Neural progenitor cell (in vitro differentiated cells): ENCODE data around the gene HSF2BP. TPM values are rescaled to one million over a fixed set of nuclear protein-coding genes. Genes with fewer than 3 reads are reported as not detected.

ENCODE experiments used
- DNase-seq: peaks from one replicate; pipeline ENCODE4 v3.0.0-alpha.2; 2016; ENCODE audit warnings: low spot score
- H2AFZ ChIP-seq: fragments of 200-600 bp; sonication (generic); replicated peaks from 2 replicates; pipeline ENCODE4 v1.6.1; 2016; ENCODE audit warnings: antibody characterized with exemption
- H3F3A ChIP-seq: fragments of 200-600 bp; sonication (generic); 2 replicates; pipeline ENCODE4 v1.6.1; 2016; ENCODE audit warnings: antibody characterized with exemption, low read depth
- H3K27ac ChIP-seq: fragments of 200-600 bp; sonication (generic); 2 replicates; pipeline ENCODE4 v1.5.1; 2016; ENCODE audit warnings: mild to moderate bottlenecking
- H3K27me3 ChIP-seq: fragments of 200-600 bp; sonication (generic); 2 replicates; pipeline ENCODE4 v1.6.1; 2016; ENCODE audit warnings: mild to moderate bottlenecking, moderate library complexity
- H3K36me3 ChIP-seq: fragments of 200-600 bp; sonication (generic); 2 replicates; pipeline ENCODE4 v1.5.1; 2016
- H3K4me1 ChIP-seq: fragments of 200-600 bp; sonication (generic); 2 replicates; pipeline ENCODE4 v1.6.1; 2016; ENCODE audit warnings: mixed run types
- H3K4me2 ChIP-seq: fragments of 200-600 bp; sonication (generic); 2 replicates; pipeline ENCODE4 v1.6.1; 2016
- H3K4me3 ChIP-seq: fragments of 200-600 bp; sonication (generic); 2 replicates; pipeline ENCODE4 v1.5.1; 2016
- H3K79me2 ChIP-seq: fragments of 200-600 bp; sonication (generic); 2 replicates; pipeline ENCODE4 v1.6.1; 2016; ENCODE audit warnings: low read depth
- H3K9ac ChIP-seq: fragments of 200-600 bp; sonication (generic); 2 replicates; pipeline ENCODE4 v1.6.1; 2016
- H3K9me3 ChIP-seq: fragments of 200-600 bp; sonication (generic); 2 replicates; pipeline ENCODE4 v1.5.1; 2016; ENCODE audit warnings: low read depth
- H4K20me1 ChIP-seq: fragments of 200-600 bp; sonication (generic); 2 replicates; pipeline ENCODE4 v1.6.1; 2016; ENCODE audit warnings: low read depth
- H3K27ac Mint-ChIP-seq: 3 replicates; pipeline ENCODE4 v1.8.0; 2021; ENCODE audit warnings: mixed read lengths
- H3K27me3 Mint-ChIP-seq: 2 replicates; pipeline ENCODE4 v1.8.0; 2022; ENCODE audit warnings: low read depth, mild to moderate bottlenecking, inconsistent platforms, moderate library complexity, mixed read lengths; ENCODE audit not compliant: insufficient read depth
- H3K36me3 Mint-ChIP-seq: 3 replicates; pipeline ENCODE4 v1.8.0; 2021; ENCODE audit warnings: mixed read lengths
- H3K4me1 Mint-ChIP-seq: 3 replicates; pipeline ENCODE4 v1.8.0; 2021; ENCODE audit warnings: mixed read lengths
- H3K4me3 Mint-ChIP-seq: 3 replicates; pipeline ENCODE4 v1.8.0; 2021; ENCODE audit warnings: mild to moderate bottlenecking, moderate library complexity, mixed read lengths
- H3K9me3 Mint-ChIP-seq: 3 replicates; pipeline ENCODE4 v1.8.0; 2020; ENCODE audit warnings: mixed read lengths
- EZH2 ChIP-seq: fragments of 200-600 bp; sonication (generic); IDR thresholded peaks from 2 replicates; pipeline ENCODE4 v1.6.1; 2017; ENCODE audit warnings: antibody characterized with exemption, mild to moderate bottlenecking, moderate library complexity
- EZH2phosphoT487 ChIP-seq: fragments of 200-600 bp; sonication (generic); IDR thresholded peaks from 2 replicates; pipeline ENCODE4 v1.6.1; 2017; ENCODE audit warnings: antibody characterized with exemption
- total RNA-seq: library from RNA; depleted of rRNA; stranded (reverse); fragments of >200 nt; gene quantifications from 2 replicates; pipeline ENCODE4 v1.2.3, GENCODE V29; 2015; ENCODE audit warnings: low replicate concordance
- TF ChIP-seq, protein P1 (sequence below): fragments of 200-600 bp; sonication (generic); IDR thresholded peaks from 2 replicates; pipeline ENCODE4 v1.5.1; 2017; ENCODE audit warnings: antibody characterized with exemption, mild to moderate bottlenecking

HSF2BP gene
- total RNA-seq, 1 donor from 2014 or later, result 0.71 TPM

DNA sequence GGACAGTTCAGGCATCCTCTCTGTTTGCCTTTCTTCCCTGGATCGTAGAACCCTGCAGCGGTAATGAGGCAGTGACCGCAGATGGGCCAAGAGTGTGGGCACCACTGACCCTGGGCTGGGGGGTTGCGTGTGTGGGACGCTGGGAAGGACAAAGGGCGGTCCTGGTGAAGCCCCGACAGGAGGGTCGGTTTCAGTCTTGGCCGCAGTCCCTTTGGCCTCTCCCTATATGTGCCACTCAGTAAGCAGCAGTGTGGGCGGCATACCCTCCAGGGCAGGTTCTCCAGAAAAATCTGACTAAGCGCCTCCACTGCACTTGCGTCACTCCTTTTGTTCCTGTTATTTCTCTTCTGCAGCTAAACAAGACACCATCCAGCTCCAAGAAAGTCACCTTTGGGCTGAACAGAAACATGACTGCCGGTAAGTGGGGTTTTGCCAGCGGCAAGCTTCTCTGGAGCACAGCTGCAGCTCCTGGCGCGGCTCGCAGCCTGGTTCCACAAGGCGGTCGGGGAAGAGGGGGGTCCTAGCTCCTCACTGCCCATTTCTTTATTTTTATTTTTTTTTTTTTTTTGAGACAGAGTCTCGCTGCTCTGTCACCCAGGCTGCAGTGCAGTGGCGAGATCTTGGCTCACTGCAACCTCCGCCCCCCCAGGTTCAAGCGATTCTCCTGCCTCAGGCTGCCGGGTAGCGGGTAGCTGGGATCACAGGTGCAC lies 32.0 kb upstream of the HSF2BP start:
- no peak overlapping the region for H3K4me3 ChIP-seq
- no peaks in the 10 kb centered on the region for H3K27me3 ChIP-seq
- no peaks in the 10 kb centered on the region for H3K36me3 ChIP-seq
- no peaks in the 10 kb centered on the region for H3F3A ChIP-seq
- no peak overlapping the region for H3K27ac ChIP-seq
- H3K79me2 ChIP-seq, result no peaks in the 10 kb centered on the region
- Mint-ChIP-seq H3K27ac (peak overlapping the region; percentile 57), H3K4me1 (no peaks in the 10 kb centered on the region), H3K9me3 (no peaks in the 10 kb centered on the region), H3K36me3 (peaks cover 22% of the 10 kb centered on the region), H3K27me3 (no peaks in the 10 kb centered on the region), H3K4me3 (no peak overlapping the region)
- no peak overlapping the region for H3K4me2 ChIP-seq
- no peak for DNase-seq
- no peaks in the 10 kb centered on the region for H4K20me1 ChIP-seq
- H3K9ac ChIP-seq, result no peak overlapping the region
- no peak for TF ChIP-seq EZH2phosphoT487
- TF ChIP-seq, protein P1, sequence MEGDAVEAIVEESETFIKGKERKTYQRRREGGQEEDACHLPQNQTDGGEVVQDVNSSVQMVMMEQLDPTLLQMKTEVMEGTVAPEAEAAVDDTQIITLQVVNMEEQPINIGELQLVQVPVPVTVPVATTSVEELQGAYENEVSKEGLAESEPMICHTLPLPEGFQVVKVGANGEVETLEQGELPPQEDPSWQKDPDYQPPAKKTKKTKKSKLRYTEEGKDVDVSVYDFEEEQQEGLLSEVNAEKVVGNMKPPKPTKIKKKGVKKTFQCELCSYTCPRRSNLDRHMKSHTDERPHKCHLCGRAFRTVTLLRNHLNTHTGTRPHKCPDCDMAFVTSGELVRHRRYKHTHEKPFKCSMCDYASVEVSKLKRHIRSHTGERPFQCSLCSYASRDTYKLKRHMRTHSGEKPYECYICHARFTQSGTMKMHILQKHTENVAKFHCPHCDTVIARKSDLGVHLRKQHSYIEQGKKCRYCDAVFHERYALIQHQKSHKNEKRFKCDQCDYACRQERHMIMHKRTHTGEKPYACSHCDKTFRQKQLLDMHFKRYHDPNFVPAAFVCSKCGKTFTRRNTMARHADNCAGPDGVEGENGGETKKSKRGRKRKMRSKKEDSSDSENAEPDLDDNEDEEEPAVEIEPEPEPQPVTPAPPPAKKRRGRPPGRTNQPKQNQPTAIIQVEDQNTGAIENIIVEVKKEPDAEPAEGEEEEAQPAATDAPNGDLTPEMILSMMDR, result no peak
- TF ChIP-seq EZH2, result no peak
- no peak overlapping the region for H2AFZ ChIP-seq
- H3K4me1 ChIP-seq, result no peaks in the 10 kb centered on the region
- no peaks in the 10 kb centered on the region for H3K9me3 ChIP-seq

DNA sequence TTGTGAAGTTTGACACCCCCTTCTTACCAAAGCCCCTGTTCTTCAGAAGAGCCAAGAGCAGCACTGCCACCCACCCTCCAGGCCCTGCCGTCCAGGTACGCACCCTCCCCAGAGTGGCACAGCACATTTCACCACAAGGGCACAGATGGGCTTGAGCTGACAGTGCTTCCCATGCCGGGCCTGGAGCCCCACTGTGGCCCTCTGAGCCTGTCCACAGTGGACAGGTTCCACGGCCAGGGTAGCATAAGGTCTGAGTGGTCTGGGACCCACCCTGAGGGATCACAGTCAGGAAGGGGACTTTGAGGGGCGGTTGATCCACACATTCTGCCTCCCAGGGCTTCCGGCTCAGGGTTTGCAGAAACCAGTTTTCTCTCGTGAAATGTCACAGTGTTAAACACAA lies 31.1 kb upstream of the HSF2BP start:
- TF ChIP-seq EZH2phosphoT487 (no peak), EZH2 (no peak)
- TF ChIP-seq, protein P1, result no peak
- Histone ChIP-seq H3K27me3 (no peaks in the 10 kb centered on the region), H3K36me3 (no peaks in the 10 kb centered on the region), H3K4me1 (no peaks in the 10 kb centered on the region), H4K20me1 (no peaks in the 10 kb centered on the region), H2AFZ (no peak overlapping the region), H3K79me2 (no peaks in the 10 kb centered on the region), H3K9ac (no peak overlapping the region), H3K27ac (no peak overlapping the region), H3K4me3 (no peak overlapping the region), H3K4me2 (no peak overlapping the region), H3F3A (no peaks in the 10 kb centered on the region), H3K9me3 (no peaks in the 10 kb centered on the region)
- Mint-ChIP-seq H3K4me3 (no peak overlapping the region), H3K4me1 (no peaks in the 10 kb centered on the region), H3K36me3 (peaks cover 25% of the 10 kb centered on the region), H3K27me3 (no peaks in the 10 kb centered on the region), H3K27ac (no peak overlapping the region), H3K9me3 (no peaks in the 10 kb centered on the region)
- no peak for DNase-seq

DNA sequence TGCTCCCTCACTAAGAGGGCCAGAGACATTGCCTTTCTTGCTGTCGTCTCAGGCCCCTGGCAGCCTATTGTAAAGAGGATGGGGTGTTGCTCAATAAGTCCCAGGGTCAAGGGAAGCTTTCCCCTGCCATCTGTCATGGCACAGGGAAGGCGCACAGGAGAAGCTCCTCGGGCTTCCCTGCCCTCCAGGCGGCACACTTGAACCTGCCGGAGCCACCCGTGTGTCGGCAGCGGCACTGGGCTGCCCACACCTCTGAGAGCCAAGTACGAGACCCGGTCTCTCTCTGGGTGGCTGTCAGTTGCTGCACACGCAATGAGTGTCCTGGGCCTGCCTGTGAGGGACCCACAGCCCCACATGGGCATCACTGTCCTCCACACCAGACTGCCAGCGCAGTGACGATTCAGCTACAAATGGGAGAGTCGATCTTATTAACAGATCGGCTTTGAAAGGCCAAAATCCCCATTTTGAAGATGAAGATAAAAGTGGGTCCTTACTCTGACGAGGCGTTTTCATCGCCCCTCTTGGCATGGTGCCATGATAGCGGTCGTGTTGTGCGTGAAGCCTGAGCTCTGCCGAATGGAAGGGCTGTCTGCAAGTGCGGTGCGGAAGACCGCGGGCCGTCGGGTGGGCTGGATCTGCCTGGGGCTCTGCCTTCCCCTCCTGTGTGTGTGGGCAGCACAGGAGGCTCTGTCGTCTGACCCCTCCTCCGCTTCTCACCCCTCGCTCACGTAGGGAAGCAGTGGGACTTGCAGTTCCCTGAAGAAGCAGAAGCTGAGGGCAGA lies 30.5 kb upstream of the HSF2BP start:
- Mint-ChIP-seq H3K27ac (no peak overlapping the region), H3K9me3 (no peaks in the 10 kb centered on the region), H3K36me3 (peaks cover 29% of the 10 kb centered on the region), H3K27me3 (no peaks in the 10 kb centered on the region), H3K4me1 (no peaks in the 10 kb centered on the region), H3K4me3 (no peak overlapping the region)
- Histone ChIP-seq H3K4me2 (no peak overlapping the region), H3K4me1 (no peaks in the 10 kb centered on the region), H3K4me3 (no peak overlapping the region), H3K27me3 (no peaks in the 10 kb centered on the region), H3F3A (no peaks in the 10 kb centered on the region), H3K9me3 (no peaks in the 10 kb centered on the region), H3K36me3 (no peaks in the 10 kb centered on the region), H3K79me2 (no peaks in the 10 kb centered on the region), H2AFZ (no peak overlapping the region), H3K9ac (no peak overlapping the region), H3K27ac (no peak overlapping the region), H4K20me1 (no peaks in the 10 kb centered on the region)
- TF ChIP-seq, protein P1, result no peak
- TF ChIP-seq EZH2phosphoT487, result no peak
- DNase-seq, result no peak
